ENCODE results near the gene CALN1. TPM values are rescaled to one million over a fixed set of nuclear protein-coding genes. Genes with fewer than 3 reads are reported as not detected.

Gene CALN1
- total and polyA plus RNA-seq, 9 of the 15 experiments (the other 6 are each of a cell fraction or from before 2014, with no cell fraction given) = 1.4 to 7.5 (median 3.3) TPM

DNA sequence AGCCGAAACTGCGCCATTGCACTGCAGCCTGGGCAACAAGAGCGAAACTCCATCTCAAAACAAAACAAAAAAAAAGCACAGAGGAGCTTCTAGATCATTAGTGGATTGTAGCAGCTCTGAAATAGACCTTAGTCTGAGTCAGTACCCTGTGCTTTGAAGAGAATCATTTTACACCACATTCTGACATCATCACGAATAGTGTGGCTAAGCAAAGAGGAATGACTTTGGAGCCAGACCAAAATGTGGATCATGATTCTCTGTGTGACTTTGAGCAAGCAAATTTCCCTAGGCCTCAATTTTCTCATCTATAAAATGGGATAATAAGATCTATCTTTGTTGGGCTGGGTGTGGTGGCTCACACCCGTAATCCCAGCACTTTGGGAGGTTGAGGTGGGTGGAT lies 618.9 kb downstream of the CALN1 start (continued):
- TF ChIP-seq, protein P1, sequence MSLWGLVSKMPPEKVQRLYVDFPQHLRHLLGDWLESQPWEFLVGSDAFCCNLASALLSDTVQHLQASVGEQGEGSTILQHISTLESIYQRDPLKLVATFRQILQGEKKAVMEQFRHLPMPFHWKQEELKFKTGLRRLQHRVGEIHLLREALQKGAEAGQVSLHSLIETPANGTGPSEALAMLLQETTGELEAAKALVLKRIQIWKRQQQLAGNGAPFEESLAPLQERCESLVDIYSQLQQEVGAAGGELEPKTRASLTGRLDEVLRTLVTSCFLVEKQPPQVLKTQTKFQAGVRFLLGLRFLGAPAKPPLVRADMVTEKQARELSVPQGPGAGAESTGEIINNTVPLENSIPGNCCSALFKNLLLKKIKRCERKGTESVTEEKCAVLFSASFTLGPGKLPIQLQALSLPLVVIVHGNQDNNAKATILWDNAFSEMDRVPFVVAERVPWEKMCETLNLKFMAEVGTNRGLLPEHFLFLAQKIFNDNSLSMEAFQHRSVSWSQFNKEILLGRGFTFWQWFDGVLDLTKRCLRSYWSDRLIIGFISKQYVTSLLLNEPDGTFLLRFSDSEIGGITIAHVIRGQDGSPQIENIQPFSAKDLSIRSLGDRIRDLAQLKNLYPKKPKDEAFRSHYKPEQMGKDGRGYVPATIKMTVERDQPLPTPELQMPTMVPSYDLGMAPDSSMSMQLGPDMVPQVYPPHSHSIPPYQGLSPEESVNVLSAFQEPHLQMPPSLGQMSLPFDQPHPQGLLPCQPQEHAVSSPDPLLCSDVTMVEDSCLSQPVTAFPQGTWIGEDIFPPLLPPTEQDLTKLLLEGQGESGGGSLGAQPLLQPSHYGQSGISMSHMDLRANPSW (CRISPR knock-in tag; IDR thresholded peaks at IDR 0.05) = no peak
- TF ChIP-seq MYBL2 (IDR thresholded peaks at IDR 0.05; ENCODE audit: low read depth) = no peak
- TF ChIP-seq MYBL2 (CRISPR knock-in tag; IDR thresholded peaks at IDR 0.05; ENCODE audit: borderline replicate concordance) = no peak

DNA sequence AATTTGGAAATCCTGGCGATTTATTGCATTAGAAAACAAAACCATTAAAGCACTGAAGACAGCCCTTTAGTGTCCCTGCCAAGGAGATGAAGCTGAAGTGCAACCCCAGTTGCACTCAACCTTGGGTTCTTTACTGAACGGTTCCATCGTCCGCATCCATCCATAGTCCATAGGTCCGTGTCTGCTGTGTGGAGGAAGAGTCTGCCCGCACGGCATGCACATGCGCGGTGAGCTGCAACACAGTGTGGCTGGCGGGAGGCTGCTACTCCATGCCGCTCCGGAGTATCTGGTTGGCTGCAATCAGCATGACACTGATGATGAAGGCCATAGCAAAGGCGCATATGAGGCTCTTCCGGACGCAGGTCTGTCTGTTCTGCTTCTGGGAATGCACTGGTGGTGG lies 624.6 kb downstream of the CALN1 start:
- WGBS (ENCODE audit: insufficient coverage, low coverage, missing lambda C conversion rate) = 19% methylated on average over 15 of the region's 15 CpGs
- in situ Hi-C loops (cut with MboI) = no loop called here
- TF ChIP-seq FOSL1 (tag; conservative IDR thresholded peaks at IDR 0.05) (no peak), CREM (IDR thresholded peaks at IDR 0.05; ENCODE audit: low read depth) (no peak), XRCC3 (IDR thresholded peaks at IDR 0.05) (peak; percentile 55; the same call in 1 of the 2 replicates), NRF1 (conservative IDR thresholded peaks at IDR 0.05 in 1 of 2, IDR thresholded peaks at IDR 0.05 in 1 of 2) (peak; percentile 75 to 82), STAT5A (IDR thresholded peaks at IDR 0.05; ENCODE audit: borderline replicate concordance, low read length) (no peak), ZNF589 (CRISPR knock-in tag; IDR thresholded peaks at IDR 0.05; ENCODE audit: low read depth) (no peak), ZNF431 (CRISPR knock-in tag; IDR thresholded peaks at IDR 0.05) (no peak), FIP1L1 (IDR thresholded peaks at IDR 0.05; ENCODE audit: low read depth, low read length, poor library complexity, severe bottlenecking) (no peak), CBX1 (IDR thresholded peaks at IDR 0.05; ENCODE audit: low read depth) (peak; percentile 91; the same call in 1 of the 2 replicates), RAD21 (CRISPR knock-in tag; conservative IDR thresholded peaks at IDR 0.05 in 1 of 2, IDR thresholded peaks at IDR 0.05 in 1 of 2) (no peak), ZNF175 (CRISPR knock-in tag; IDR thresholded peaks at IDR 0.05; ENCODE audit: low read depth) (no peak), ETS2 (tag; IDR thresholded peaks at IDR 0.05; ENCODE audit: borderline replicate concordance, poor library complexity, severe bottlenecking) (no peak), TRIM28 (IDR thresholded peaks at IDR 0.05) (peak; percentile 94), CBX3 (IDR thresholded peaks at IDR 0.05; ENCODE audit: borderline replicate concordance in 1 of 2, low read length in 2 of 2) (peak in 1 of 2 experiments; percentile 93; a peak in 2 of 3 replicates), TAL1 (IDR thresholded peaks at IDR 0.05) (no peak), KLF1 (tag; IDR thresholded peaks at IDR 0.05) (no peak)
- TF ChIP-seq, protein P2, sequence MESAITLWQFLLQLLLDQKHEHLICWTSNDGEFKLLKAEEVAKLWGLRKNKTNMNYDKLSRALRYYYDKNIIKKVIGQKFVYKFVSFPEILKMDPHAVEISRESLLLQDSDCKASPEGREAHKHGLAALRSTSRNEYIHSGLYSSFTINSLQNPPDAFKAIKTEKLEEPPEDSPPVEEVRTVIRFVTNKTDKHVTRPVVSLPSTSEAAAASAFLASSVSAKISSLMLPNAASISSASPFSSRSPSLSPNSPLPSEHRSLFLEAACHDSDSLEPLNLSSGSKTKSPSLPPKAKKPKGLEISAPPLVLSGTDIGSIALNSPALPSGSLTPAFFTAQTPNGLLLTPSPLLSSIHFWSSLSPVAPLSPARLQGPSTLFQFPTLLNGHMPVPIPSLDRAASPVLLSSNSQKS (CRISPR knock-in tag; IDR thresholded peaks at IDR 0.05) = no peak

More for the DNA sequence above, 624.6 kb downstream of the CALN1 start:
- ChIA-PET POLR2A (no interaction called here), CTCF (ENCODE audit: low intra/inter-chr PET ratio) (no interaction called here)
- no peaks in the 10 kb centered on the region for H4K20me1 ChIP-seq (replicated peaks; ENCODE audit: control insufficient read depth, insufficient read depth, low read length)
- H3K4me3 ChIP-seq = no peak overlapping the region
- H3K9me1 ChIP-seq (ENCODE audit: control insufficient read depth, insufficient read depth, low read length) = no peaks in the 10 kb centered on the region
- no peaks in the 10 kb centered on the region; a peak in 1 of 5 replicates for H3K27me3 ChIP-seq (ENCODE audit: control insufficient read depth in 2 of 2, insufficient read depth in 2 of 2, low read length in 2 of 2)
- peak in 1 of 4 experiments; percentile 17 for DNase-seq (ENCODE audit: extremely low read depth in 1 of 4, low spot score in 3 of 4)
- FAIRE-seq = no peak
- no peak overlapping the region for H3K4me2 ChIP-seq (ENCODE audit: insufficient read depth, low read length)
- H3K4me1 ChIP-seq (replicated peaks in 1 of 2; ENCODE audit: control insufficient read depth in 2 of 2, insufficient read depth in 2 of 2, low read length in 2 of 2) = no peaks in the 10 kb centered on the region
- ATAC-seq = no peak
- H3K79me2 ChIP-seq (ENCODE audit: control insufficient read depth, insufficient read depth, low read length) = no peaks in the 10 kb centered on the region
- no peak overlapping the region for H3K27ac ChIP-seq (ENCODE audit: extremely low read depth, low read depth, low read length)
- H3K9ac ChIP-seq (ENCODE audit: insufficient read depth in 1 of 2, low read depth in 2 of 2, low read length in 2 of 2) = no peak overlapping the region
- intact Hi-C loops (cut with micrococcal nuclease) = no loop called here
- no peak overlapping the region for H2AFZ ChIP-seq (ENCODE audit: low read depth, low read length)
- no peaks in the 10 kb centered on the region for H3K9me3 ChIP-seq (replicated peaks; ENCODE audit: control insufficient read depth, insufficient read depth, low read depth, low read length)
- BruUV-seq (replicated peaks) = no TSS peak
- H3K36me3 ChIP-seq (ENCODE audit: control insufficient read depth, insufficient read depth, low read length) = no peaks in the 10 kb centered on the region
